HG02870 (cell line): Measurements from ENCODE around the gene ADRA2B.
"Not testable (repeated sequence)": the region's sequence is repeated elsewhere in the genome, so short reads cannot be mapped to it uniquely, and the experiment has no call there.

ENCODE experiments used
- ATAC-seq: cut with Tn5 transposase; IDR thresholded peaks from one replicate; pipeline ENCODE4 v1.9.1; 2021; ENCODE audit warnings: mild to moderate bottlenecking, moderate library complexity; ENCODE audit not compliant: unreplicated experiment

The ADRA2B gene

GRCh38 chr2:96116424-96116878, at the start of gene ADRA2B:
Gene ADRA2B (minus strand): TSS chr2:96116571. CDS start chr2:96116149, 422 bp downstream.
- ATAC-seq, result no peak

GRCh38 chr2:96164459-96165184, 48.3 kb upstream of the ADRA2B start:
- peak; percentile 80 for ATAC-seq

- ATAC-seq, result peak; percentile 53
Measured at GRCh38 chr2:96163768-96164429, 47.5 kb upstream of the ADRA2B start.

- peak; percentile 1 for ATAC-seq
Measured at GRCh38 chr2:96163415-96163767, 47.0 kb upstream of the ADRA2B start.

- no peak for ATAC-seq
Measured at GRCh38 chr2:96161898-96162297, 45.5 kb upstream of the ADRA2B start.

- ATAC-seq, result not testable (repeated sequence)
Measured at GRCh38 chr2:96160366-96160765, 44.0 kb upstream of the ADRA2B start.

GRCh38 chr2:96159084-96159830, 42.9 kb upstream of the ADRA2B start:
- ATAC-seq, result no peak

- no peak for ATAC-seq
Measured at GRCh38 chr2:96158554-96158940, 42.2 kb upstream of the ADRA2B start.

- peak; percentile 56 for ATAC-seq
Measured at GRCh38 chr2:96157649-96158553, 41.5 kb upstream of the ADRA2B start.

GRCh38 chr2:96156926-96157648, 40.7 kb upstream of the ADRA2B start:
- peak; percentile 27 for ATAC-seq

GRCh38 chr2:96156011-96156820, 39.8 kb upstream of the ADRA2B start:
- no peak for ATAC-seq

GRCh38 chr2:96154506-96155380, 38.4 kb upstream of the ADRA2B start:
- ATAC-seq, result no peak

GRCh38 chr2:96153991-96154431, 37.6 kb upstream of the ADRA2B start:
- ATAC-seq, result no peak

- no peak for ATAC-seq
Measured at GRCh38 chr2:96153291-96153713, 36.9 kb upstream of the ADRA2B start.

GRCh38 chr2:96152304-96153161, 36.2 kb upstream of the ADRA2B start:
- ATAC-seq, result no peak

- no peak for ATAC-seq
Measured at GRCh38 chr2:96151595-96152303, 35.4 kb upstream of the ADRA2B start.
